NCI-H1417 (cell line): ENCODE measurements around the gene FCGR3B.
"Not testable (repeated sequence)": the region's sequence is repeated elsewhere in the genome, so short reads cannot be mapped to it uniquely, and the experiment has no call there.

ENCODE experiments used
- DNase-seq, 3 experiments: peaks; one replicate each; lab custom pipeline; 2025; lab: John Stamatoyannopoulos, UW

FCGR3B gene

DNA sequence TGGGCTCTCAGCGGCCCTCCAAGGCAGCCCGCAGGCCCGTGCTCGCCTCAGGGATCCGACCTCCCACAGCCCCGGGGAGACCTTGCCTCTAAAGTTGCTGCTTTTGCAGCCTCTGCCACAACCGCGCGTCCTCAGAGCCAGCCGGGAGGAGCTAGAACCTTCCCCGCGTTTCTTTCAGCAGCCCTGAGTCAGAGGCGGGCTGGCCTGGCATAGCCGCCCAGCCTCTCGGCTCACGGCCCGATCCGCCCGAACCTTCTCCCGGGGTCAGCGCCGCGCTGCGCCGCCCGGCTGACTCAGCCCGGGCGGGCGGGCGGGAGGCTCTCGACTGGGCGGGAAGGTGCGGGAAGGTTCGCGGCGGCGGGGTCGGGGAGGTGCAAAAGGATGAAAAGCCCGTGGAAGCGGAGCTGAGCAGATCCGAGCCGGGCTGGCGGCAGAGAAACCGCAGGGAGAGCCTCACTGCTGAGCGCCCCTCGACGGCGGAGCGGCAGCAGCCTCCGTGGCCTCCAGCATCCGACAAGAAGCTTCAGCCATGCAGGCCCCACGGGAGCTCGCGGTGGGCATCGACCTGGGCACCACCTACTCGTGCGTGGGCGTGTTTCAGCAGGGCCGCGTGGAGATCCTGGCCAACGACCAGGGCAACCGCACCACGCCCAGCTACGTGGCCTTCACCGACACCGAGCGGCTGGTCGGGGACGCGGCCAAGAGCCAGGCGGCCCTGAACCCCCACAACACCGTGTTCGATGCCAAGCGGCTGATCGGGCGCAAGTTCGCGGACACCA, 25.0 kb downstream of the FCGR3B start:
- DNase-seq: peak in 1 of 3 experiments; percentile 11

DNA sequence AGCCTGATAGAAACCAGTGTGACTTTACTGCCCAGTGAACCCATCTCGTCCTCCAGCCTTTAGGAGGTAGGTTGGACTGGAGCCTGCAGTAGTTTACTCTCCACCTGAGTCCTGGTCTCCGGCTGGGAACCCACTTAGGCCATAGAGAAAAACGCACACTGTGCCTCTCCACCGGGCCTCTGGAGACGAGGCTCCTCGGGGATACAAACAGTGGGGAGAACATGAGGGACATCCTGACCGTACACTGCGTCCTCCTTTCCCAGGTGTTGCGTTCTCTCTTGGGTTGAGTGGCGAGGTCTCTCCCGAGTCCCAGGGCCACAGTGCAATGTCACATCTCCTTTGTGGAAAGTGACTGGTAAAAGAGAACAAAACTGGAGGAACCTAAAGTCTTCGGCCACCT, 26.0 kb downstream of the FCGR3B start:
- not testable (repeated sequence) for DNase-seq

DNA sequence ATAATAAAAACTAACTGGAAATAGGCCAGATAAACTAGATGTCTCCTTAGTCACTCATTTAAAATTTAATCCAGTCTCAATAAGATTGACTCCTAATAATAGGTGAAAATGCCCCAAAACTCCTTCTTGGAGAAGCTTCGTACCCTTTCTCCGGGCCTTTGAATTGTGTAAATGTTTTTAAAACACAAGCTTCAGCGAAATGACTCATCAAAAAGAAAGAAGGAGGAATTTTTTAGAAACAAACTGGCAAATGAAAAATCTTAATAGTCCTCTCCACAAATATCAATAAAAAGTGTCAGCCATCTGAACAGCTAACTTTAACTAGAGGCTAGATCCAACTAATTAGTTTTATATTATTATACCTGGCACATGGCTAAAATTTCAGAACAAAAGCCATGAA, 33.9 kb downstream of the FCGR3B start:
- not testable (repeated sequence) for DNase-seq

DNA sequence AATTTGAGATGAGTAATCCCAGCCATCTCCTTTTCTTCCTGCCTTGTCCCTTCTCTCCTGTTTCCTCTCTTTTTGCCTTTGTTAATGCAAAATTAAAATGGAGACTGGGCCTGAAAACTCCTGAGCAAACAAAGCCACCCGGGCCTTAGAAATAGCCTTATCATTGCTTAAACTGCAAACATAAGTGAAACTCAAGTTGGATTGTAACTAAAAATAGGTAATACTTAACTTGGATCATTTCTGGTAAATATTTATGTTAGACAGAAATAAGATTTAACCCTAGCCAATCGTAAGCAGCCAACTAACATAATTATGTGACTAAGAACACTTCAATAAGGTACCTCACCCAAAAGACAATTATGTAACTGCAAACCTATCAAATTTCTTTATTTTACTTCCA, 35.4 kb downstream of the FCGR3B start:
- not testable (repeated sequence) for DNase-seq

DNA sequence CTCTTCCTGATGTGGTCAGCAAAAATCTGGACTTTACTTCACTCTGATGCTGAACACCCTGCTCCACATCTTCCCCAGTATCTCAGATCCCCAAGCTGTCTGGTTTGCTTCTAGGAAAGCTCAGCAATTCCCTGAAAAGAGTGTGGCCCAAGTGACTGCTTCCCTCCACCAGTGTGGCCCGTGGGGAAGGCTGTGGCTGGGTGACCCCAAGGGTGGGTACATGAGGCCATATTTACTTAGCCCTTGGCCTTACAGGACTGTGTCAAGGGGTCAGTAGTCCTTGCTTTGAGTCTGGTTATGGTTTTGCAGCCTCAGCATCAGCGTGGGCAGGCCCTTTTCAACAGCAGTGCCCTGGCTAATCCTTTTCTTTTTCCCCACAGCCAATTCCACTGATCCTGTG, 35.8 kb downstream of the FCGR3B start:
- not testable (repeated sequence) for DNase-seq

DNA sequence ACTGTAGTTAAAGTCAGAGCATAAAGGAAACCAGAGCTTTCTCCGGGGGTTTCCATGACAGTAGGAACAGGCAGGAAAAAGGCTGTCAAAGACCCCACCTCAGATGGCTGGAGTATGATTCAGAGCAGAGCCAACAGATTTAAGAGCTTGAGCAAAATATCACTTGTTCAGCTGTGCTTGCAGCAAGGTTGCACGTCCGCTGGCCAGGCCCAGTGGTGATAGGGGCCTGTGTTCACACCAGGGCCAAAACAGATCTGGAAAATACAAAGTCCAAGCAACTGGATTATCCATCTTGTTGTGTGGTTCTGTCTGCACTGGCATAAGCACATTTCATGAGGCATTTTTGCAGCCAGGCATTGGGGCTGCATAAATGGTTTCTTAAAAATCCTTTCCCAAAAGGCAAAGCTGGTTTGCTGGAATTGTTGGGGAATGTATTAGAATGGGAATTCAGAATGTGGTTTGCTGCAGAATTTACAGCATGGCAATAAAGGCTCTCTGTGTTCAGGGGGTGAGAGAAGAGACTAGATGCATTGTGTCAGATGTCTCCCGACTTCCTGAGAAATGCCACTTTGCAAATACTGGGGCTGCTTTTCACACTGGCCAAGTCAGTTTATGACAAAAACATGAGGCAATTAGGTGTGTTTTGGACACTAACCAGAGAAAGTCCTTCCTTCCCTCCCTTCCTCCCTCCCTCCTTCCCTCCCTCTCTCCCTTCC, 36.5 kb downstream of the FCGR3B start:
- DNase-seq: not testable (repeated sequence)

DNA sequence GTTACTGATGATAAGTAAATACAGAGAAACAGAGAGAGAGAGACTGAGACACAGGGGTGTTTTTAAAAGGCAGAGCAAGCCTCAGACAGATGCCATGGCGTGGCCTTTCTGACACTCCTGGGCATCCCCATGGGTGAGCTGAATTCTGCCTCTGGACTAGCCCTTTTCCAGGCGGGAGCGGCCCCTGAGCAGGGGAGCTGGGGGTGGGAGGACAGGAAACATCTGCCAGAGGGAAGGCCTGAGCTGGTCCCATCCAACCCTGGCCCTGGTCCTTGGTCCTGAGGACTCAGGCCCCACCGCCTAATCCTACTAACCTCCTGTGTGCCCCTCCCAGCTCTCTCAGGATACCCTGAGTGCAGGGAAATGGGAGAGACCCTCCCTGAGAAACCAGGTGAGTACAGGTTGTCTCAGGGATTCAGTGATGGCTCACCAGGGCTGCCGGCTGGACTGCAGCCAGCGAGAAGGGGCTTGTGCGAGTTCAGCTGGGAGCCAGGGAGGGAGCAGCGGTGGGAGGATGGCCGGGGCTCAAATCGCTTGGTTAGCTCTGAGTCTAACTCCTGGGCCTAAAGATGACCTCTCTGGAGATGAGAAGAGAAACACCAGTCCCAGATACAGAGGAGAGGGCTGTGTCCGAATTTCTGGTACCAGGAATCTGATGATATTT, 37.8 kb downstream of the FCGR3B start:
- not testable (repeated sequence) for DNase-seq

DNA sequence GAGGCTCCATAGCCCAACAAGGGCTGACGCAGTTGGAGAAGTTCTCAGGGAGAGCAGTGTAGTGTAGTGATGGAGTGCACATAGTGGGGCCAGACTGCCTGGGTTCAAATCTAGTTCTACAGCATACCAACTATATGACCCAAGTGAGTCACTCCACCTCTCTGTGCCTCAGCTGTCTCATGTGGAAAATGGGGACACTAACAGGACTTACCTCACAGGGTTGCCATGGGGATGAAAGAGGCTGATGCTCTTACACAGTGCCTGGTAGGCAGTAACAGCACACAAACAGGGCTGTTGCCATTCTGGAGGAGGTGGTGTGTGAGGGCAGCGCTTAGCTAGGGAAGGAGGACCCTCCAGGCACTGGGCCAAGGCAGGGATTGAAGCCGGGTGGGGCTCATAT, 38.4 kb downstream of the FCGR3B start:
- DNase-seq: not testable (repeated sequence)

DNA sequence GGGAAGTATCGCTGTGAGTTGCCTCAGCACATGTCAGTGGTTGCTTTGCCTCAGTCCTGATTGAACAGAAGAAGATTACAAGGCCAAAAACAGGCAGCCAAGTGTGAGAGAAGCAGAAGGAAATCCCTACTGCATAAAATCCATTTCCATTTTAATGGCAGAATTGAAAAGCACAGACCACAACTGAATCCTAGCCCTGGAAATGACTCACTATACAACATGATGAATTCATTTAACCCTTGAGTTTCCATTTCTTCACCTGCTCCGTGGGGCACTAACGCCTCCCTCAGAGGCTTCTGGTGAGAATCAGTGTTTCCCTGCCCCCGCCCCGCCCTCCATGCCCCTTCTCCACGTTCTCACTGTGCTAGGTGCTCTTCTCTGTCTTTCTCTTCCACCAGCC, 41.1 kb downstream of the FCGR3B start:
- DNase-seq: not testable (repeated sequence)

DNA sequence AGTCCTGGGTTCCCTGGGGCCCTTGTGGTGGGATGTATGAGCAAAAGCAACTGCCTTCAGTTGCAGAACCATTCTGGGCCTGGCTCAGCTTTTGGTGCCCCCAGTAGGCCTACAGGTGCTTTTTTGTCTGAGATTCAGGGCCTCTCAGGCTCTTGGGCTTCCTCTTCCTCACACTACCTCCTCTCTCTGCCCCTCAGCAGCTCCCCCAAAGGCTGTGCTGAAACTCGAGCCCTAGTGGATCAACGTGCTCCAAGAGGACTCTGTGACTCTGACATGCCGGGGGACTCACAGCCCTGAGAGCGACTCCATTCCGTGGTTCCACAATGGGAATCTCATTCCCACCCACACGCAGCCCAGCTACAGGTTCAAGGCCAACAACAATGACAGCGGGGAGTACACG, 41.6 kb downstream of the FCGR3B start:
- DNase-seq: not testable (repeated sequence)

DNA sequence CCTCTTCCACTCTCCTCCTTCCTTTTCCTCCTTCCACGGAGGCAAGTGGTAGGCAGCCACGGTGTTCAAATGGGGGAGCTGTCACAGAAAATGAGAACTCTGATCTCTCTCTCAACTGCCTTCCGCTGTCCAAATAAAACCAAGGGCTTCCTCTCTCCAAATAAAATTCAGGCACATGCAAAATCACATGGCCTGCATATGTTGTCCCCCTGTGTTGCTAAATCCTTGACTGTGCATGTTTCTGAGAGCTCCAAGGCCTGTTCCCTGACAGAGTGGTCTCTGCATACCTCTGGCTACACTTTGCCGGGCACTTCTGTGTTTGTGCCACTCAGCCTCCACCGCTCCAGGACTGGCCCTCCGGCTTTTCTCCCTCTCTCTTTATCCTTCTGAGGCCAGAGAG, 42.4 kb downstream of the FCGR3B start:
- not testable (repeated sequence) for DNase-seq

DNA sequence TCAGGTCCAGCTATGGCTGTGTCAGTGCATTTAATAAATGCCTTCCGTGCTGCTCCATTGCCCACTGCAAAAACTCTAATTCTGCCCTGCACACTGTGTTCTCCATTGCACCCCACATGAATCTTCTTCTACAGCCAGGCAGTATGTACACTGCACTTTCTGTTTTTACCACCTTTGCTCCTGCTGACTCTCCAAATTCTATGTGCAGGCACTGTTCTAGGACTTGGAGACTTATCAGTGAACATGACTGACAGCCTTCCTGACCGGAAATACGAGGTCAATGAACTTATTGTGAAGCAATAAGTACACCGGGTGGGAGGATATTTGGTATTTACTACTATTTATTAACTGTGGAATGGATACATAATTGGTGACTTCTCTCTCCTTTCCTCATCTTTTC, 48.1 kb downstream of the FCGR3B start:
- not testable (repeated sequence) for DNase-seq

DNA sequence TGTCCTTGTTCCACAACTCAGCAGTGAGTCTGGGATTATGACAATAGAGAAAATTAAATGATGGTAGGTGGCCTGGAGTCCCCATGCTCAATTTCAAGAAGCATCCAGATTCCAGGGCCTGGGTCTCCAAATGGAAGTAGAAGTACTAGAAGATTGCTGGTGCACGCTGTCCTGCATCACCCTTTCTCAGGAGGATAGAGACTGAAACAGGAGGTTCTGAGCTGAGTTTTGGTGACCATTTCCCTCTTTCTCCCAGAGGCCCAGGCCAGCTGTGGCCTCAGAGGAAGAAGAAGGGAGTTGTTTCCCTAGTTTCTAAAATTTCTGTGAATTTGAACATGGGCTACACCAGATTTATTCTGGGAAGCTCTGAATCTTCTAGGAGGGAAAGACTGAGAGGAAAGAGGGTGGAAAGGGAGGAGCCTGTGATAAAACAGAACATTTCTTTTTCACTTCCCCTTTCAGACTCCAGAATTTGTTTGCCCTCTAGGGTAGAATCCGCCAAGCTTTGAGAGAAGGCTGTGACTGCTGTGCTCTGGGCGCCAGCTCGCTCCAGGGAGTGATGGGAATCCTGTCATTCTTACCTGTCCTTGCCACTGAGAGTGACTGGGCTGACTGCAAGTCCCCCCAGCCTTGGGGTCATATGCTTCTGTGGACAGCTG, 50.0 kb downstream of the FCGR3B start:
- DNase-seq: not testable (repeated sequence)

DNA sequence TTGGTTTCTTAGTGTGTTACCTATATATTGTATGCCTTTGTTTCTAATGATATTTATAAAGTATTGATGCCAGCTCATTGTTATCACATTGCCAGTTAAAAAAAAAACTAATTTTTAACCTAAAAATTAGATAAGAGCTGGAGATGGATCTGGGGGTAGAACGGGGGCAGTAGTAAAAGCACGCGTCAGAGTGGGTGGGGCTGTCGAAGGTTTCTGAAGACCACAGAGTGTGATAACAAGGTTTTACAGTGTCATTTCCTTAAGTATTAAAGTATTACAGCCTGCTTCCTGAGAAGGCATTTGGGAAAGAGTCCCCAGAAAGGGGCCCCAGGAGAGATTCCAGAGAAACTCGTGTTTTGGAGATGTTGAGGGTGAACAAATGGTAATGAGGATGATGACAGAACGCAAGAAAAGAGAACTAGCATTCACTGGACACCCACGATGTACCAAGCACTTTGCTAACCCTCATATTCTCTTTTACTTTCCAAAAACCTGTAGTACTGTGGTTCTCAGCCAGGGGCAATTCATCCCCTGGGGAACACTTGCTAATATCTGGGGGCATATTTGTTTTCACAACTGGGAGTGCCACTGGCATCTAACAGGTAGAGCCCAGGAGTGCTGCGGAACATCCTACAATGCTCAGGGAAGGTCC, 51.0 kb downstream of the FCGR3B start:
- DNase-seq: not testable (repeated sequence)

DNA sequence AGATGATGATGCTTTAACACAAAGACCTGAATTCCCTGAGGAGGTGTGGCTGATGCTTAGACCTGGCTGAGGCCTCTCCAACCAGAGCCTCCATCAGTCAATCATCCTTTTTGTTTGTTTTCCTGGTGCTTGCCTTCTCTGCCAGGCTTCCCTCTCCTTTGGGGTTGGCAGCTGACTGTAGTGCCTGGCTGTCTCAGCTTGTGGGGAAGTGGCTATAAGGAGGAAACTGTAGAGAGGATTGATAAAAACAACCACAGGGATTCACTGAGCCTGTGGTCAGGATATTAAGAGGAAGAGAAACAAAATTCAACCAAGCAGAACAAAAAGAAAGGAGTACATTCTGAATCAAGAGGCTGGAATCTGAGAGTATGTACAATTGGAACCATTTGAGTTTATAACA, 54.3 kb downstream of the FCGR3B start:
- DNase-seq: not testable (repeated sequence)
